ENCODE data around the gene VRTN.
"Not testable (repeated sequence)": the region's sequence is repeated elsewhere in the genome, so short reads cannot be mapped to it uniquely, and the experiment has no call there.

Gene VRTN

GRCh38 chr14:74349757-74350156, 1.5 kb downstream of the VRTN start:
- no peak for DNase-seq (ENCODE audit: low read depth)

- no peak for DNase-seq (ENCODE audit: low read depth)
Measured at GRCh38 chr14:74350211-74350927, 2.1 kb downstream of the VRTN start.

- no peak for DNase-seq (ENCODE audit: low read depth)
Measured at GRCh38 chr14:74350928-74351323, 2.7 kb downstream of the VRTN start.

GRCh38 chr14:74356892-74357575, 8.8 kb downstream of the VRTN start:
- no peak for DNase-seq (ENCODE audit: low read depth)

GRCh38 chr14:74357585-74357984, 9.3 kb downstream of the VRTN start:
- DNase-seq (ENCODE audit: low read depth), result no peak

GRCh38 chr14:74358176-74358829, 10.0 kb downstream of the VRTN start:
- no peak for DNase-seq (ENCODE audit: low read depth)

- DNase-seq (ENCODE audit: low read depth), result no peak
Measured at GRCh38 chr14:74360163-74360562, 11.9 kb downstream of the VRTN start.

GRCh38 chr14:74362361-74362915, 14.2 kb downstream of the VRTN start:
- DNase-seq (ENCODE audit: low read depth), result peak; percentile 79

GRCh38 chr14:74364271-74364880, 16.1 kb downstream of the VRTN start:
- DNase-seq (ENCODE audit: low read depth), result no peak

GRCh38 chr14:74368026-74368425, 19.8 kb downstream of the VRTN start:
- DNase-seq (ENCODE audit: low read depth), result no peak

GRCh38 chr14:74368441-74368840, 20.2 kb downstream of the VRTN start:
- no peak for DNase-seq (ENCODE audit: low read depth)

- no peak for DNase-seq (ENCODE audit: low read depth)
Measured at GRCh38 chr14:74377976-74378690, 29.9 kb downstream of the VRTN start.

GRCh38 chr14:74380172-74380571, 31.9 kb downstream of the VRTN start:
- DNase-seq (ENCODE audit: low read depth), result no peak

- no peak for DNase-seq (ENCODE audit: low read depth)
Measured at GRCh38 chr14:74380845-74381244, 32.6 kb downstream of the VRTN start.

GRCh38 chr14:74381571-74381970, 33.3 kb downstream of the VRTN start:
- DNase-seq (ENCODE audit: low read depth), result not testable (repeated sequence)

GRCh38 chr14:74382231-74382630, 34.0 kb downstream of the VRTN start:
- DNase-seq (ENCODE audit: low read depth), result no peak

GRCh38 chr14:74389980-74390379, 41.7 kb downstream of the VRTN start:
- DNase-seq (ENCODE audit: low read depth), result no peak

- not testable (repeated sequence) for DNase-seq (ENCODE audit: low read depth)
Measured at GRCh38 chr14:74390505-74390904, 42.2 kb downstream of the VRTN start.

- no peak for DNase-seq (ENCODE audit: low read depth)
Measured at GRCh38 chr14:74391479-74391878, 43.2 kb downstream of the VRTN start.

GRCh38 chr14:74392616-74393570, 44.6 kb downstream of the VRTN start:
- no peak for DNase-seq (ENCODE audit: low read depth)

- DNase-seq (ENCODE audit: low read depth), result no peak
Measured at GRCh38 chr14:74394549-74394948, 46.3 kb downstream of the VRTN start.
